Hepatocyte (in vitro differentiated cells): ENCODE data around the gene MYO5A. TPM values are rescaled to one million over a fixed set of nuclear protein-coding genes. Genes with fewer than 3 reads are reported as not detected.
A peak's percentile ranks its signal among the peaks of the same experiment; 100 is the strongest.
"Not testable (repeated sequence)": the region's sequence is repeated elsewhere in the genome, so short reads cannot be mapped to it uniquely, and the experiment has no call there.

ENCODE experiments used
- DNase-seq: peaks from one replicate; pipeline ENCODE4 v3.0.0-alpha.2; 2016; ENCODE audit warnings: low spot score
- H2AFZ ChIP-seq: fragments of 200-600 bp; sonication (generic); 2 replicates; pipeline ENCODE4 v1.6.0; 2016; ENCODE audit warnings: antibody characterized with exemption, mild to moderate bottlenecking
- H3K27ac ChIP-seq: fragments of 200-600 bp; sonication (generic); 2 replicates; pipeline ENCODE4 v1.5.1; 2016; ENCODE audit warnings: mild to moderate bottlenecking
- H3K27me3 ChIP-seq: fragments of 200-600 bp; sonication (generic); 2 replicates; pipeline ENCODE4 v1.6.1; 2016
- H3K36me3 ChIP-seq: fragments of 200-600 bp; sonication (generic); replicated peaks from 2 replicates; pipeline ENCODE4 v1.5.1; 2016; ENCODE audit warnings: low read depth; ENCODE audit not compliant: insufficient read depth
- H3K4me1 ChIP-seq: fragments of 200-600 bp; sonication (generic); 2 replicates; pipeline ENCODE4 v1.5.1; 2016; ENCODE audit warnings: mild to moderate bottlenecking, moderate library complexity; ENCODE audit not compliant: insufficient read depth
- H3K4me2 ChIP-seq: fragments of 200-600 bp; sonication (generic); 2 replicates; pipeline ENCODE4 v1.6.0; 2016
- H3K4me3 ChIP-seq: fragments of 200-600 bp; sonication (generic); 2 replicates; pipeline ENCODE4 v1.5.1; 2016; ENCODE audit warnings: mild to moderate bottlenecking
- H3K79me2 ChIP-seq: fragments of 200-600 bp; sonication (generic); 2 replicates; pipeline ENCODE4 v1.6.0; 2017; ENCODE audit warnings: mild to moderate bottlenecking
- H3K9me2 ChIP-seq: fragments of 200-600 bp; sonication (generic); replicated peaks from 2 replicates; pipeline ENCODE4 v1.6.0; 2017; ENCODE audit warnings: mild to moderate bottlenecking; ENCODE audit not compliant: insufficient read depth
- H3K9me3 ChIP-seq: fragments of 200-600 bp; sonication (generic); 2 replicates; pipeline ENCODE4 v1.5.1; 2016; ENCODE audit warnings: low read depth, mild to moderate bottlenecking
- H4K20me1 ChIP-seq: fragments of 200-600 bp; sonication (generic); 2 replicates; pipeline ENCODE4 v1.6.0; 2016; ENCODE audit warnings: mild to moderate bottlenecking; ENCODE audit not compliant: insufficient read depth, poor library complexity, severe bottlenecking
- CTCF ChIP-seq: fragments of 200-600 bp; sonication (generic); IDR thresholded peaks from 2 replicates; pipeline ENCODE4 v1.5.1; 2016; ENCODE audit warnings: antibody characterized with exemption, mild to moderate bottlenecking; ENCODE audit not compliant: poor library complexity
- EZH2 ChIP-seq: fragments of 200-600 bp; sonication (generic); IDR thresholded peaks from 2 replicates; pipeline ENCODE4 v1.6.1; 2016; ENCODE audit warnings: antibody characterized with exemption, mild to moderate bottlenecking, borderline replicate concordance
- EZH2phosphoT487 ChIP-seq: fragments of 200-600 bp; sonication (generic); IDR thresholded peaks from one replicate; pipeline ENCODE4 v1.6.1; 2018; ENCODE audit warnings: antibody characterized with exemption, mild to moderate bottlenecking, low read depth, moderate library complexity; ENCODE audit not compliant: unreplicated experiment, severe bottlenecking
- WGBS: methylation state at CpG from one replicate; pipeline ENCODE4 v1.1.6; 2016; ENCODE audit warnings: low lambda C conversion rate; ENCODE audit errors: missing lambda C conversion rate; 5-methylcytosine and 5-hydroxymethylcytosine counted together
- polyA plus RNA-seq: library from polyadenylated mRNA; unstranded; fragments of >200 nt; fragmentation: Nextera tagmentation; extraction: Ambion mirVana; gene quantifications from 2 replicates; pipeline ENCODE4 v1.2.1, GENCODE V29; 2016
- total RNA-seq: library from RNA; depleted of rRNA; stranded (reverse); fragments of >200 nt; gene quantifications from 2 replicates; pipeline ENCODE4 v1.2.3, GENCODE V29; 2014

Gene MYO5A
- total and polyA plus RNA-seq, 2 experiments from 2014 or later, result 3.7 to 14.8 TPM

DNA sequence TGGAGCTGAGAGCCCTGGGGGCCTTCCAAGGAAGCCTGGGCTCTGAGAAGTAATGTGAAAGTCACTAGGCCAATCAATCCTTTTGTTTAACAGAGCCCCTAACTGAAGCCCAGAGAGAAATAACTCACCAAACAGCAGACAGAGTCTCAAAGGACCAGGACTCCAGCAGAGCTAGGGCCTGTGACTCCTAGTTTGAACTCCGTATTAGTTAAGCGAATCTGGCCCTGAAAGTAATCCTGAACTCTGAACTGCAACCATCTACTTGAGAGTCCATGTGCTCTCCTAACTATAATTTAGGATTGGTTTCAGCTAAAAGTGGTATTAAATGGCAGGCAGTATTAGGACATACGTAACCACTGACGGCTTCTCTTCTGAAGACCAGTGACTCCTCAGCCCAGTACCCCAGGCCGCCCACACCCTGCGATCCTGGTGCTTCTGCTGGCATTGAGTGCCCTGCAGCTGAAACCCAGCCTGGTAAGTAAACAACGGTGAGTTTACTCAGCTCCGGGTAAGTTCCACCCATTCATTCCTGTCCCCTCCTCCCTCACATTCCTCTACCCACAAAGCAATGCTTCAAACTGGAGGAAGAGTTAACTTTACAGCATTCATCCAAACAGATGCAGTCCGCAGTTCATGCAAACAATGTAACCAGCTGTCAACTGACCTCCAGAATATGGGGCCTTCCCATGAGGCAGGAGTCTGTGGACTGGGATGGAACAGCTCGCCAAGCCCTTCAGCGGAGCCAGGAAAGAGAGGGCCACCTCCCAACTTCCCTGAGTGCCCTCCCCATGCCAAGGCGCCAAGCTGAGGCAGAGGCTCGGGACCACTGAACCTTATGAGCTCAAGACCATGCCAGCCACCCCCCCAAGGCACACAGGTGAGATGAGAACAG, 240.4 kb downstream of the MYO5A start:
- H3K79me2 ChIP-seq, result peaks cover 15% of the 10 kb centered on the region
- H3K27ac ChIP-seq, result peak overlapping the region; percentile 94
- H3K4me1 ChIP-seq, result peaks cover 28% of the 10 kb centered on the region
- peak; percentile 79 for DNase-seq
- no peak overlapping the region for H3K4me3 ChIP-seq
- no peaks in the 10 kb centered on the region for H3K36me3 ChIP-seq
- H3K27me3 ChIP-seq, result no peaks in the 10 kb centered on the region
- H3K9me2 ChIP-seq, result no peaks in the 10 kb centered on the region
- H2AFZ ChIP-seq, result no peak overlapping the region
- no peak for TF ChIP-seq CTCF
- no peak for TF ChIP-seq EZH2phosphoT487
- TF ChIP-seq EZH2, result no peak
- no peaks in the 10 kb centered on the region for H4K20me1 ChIP-seq
- WGBS, result 53% methylated on average over 13 of the region's 13 CpGs
- H3K4me2 ChIP-seq, result peak overlapping the region; percentile 59
- H3K9me3 ChIP-seq, result no peaks in the 10 kb centered on the region

- H3K79me2 ChIP-seq, result peaks cover 18% of the 10 kb centered on the region
- no peak overlapping the region for H3K4me3 ChIP-seq
- no peak overlapping the region for H2AFZ ChIP-seq
- H3K36me3 ChIP-seq, result no peaks in the 10 kb centered on the region
- peak overlapping the region; percentile 94 for H3K27ac ChIP-seq
- no peaks in the 10 kb centered on the region for H3K9me3 ChIP-seq
- peak; percentile 40 for DNase-seq
- no peaks in the 10 kb centered on the region for H4K20me1 ChIP-seq
- no peaks in the 10 kb centered on the region for H3K27me3 ChIP-seq
- TF ChIP-seq EZH2phosphoT487 (no peak), CTCF (no peak), EZH2 (no peak)
- WGBS, result 74% methylated on average over 7 of the region's 7 CpGs
- peaks cover 28% of the 10 kb centered on the region for H3K4me1 ChIP-seq
- no peaks in the 10 kb centered on the region for H3K9me2 ChIP-seq
- H3K4me2 ChIP-seq, result peak overlapping the region; percentile 59
Measured at GRCh38 chr15:52287114-52287513, 241.6 kb downstream of the MYO5A start.

DNA sequence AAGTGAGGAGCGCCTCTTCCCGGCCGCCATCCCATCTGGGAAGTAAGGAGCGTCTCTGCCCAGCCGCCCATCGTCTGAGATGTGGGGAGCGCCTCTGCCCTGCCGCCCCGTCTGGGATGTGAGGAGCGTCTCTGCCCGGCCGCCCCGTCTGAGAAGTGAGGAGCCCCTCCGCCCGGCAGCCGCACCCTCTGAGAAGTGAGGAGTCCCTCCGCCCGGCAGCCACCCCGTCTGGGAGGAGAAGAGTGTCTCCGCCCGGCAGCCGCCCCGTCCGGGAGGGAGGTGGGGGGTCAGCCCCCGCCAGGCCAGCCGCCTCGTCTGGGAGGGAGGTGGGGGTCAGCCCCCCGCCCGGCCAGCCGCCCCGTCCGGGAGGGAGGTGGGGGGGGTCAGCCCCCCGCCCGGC, 242.7 kb downstream of the MYO5A start:
- 96% methylated on average over 14 of the region's 34 CpGs for WGBS
- Histone ChIP-seq H3K79me2 (peaks cover 18% of the 10 kb centered on the region), H3K4me1 (peaks cover 28% of the 10 kb centered on the region)
- H3K9me3 ChIP-seq, H3K27ac ChIP-seq, H2AFZ ChIP-seq, H3K9me2 ChIP-seq, H3K36me3 ChIP-seq, H3K27me3 ChIP-seq, H4K20me1 ChIP-seq, DNase-seq, H3K4me3 ChIP-seq, H3K4me2 ChIP-seq: not testable (repeated sequence)

DNA sequence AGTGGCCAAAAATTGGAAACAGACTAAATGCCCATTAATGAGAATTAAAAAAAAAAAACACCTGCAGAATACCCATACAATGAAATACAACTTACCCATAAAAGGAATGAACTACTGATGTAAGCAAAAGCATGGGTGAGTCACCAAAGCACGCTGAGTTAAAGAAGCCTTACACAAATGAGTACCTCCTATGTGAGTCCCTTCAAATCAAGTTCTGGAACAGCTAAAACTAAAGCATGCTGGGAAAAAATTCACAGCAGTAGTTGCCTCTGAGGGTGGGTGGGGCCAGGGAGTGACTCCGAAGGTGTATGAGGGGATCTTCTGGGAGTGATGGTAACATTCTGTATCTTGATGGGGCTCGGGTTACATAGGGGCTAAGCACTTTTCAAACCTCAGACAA, 244.5 kb downstream of the MYO5A start:
- Histone ChIP-seq H2AFZ (no peak overlapping the region), H3K79me2 (peaks cover 18% of the 10 kb centered on the region), H3K9me2 (no peaks in the 10 kb centered on the region), H3K27me3 (no peaks in the 10 kb centered on the region), H3K27ac (no peak overlapping the region), H3K4me3 (no peak overlapping the region), H3K9me3 (no peaks in the 10 kb centered on the region), H3K4me1 (peaks cover 16% of the 10 kb centered on the region), H3K4me2 (no peak overlapping the region), H3K36me3 (no peaks in the 10 kb centered on the region), H4K20me1 (no peaks in the 10 kb centered on the region)
- 80% methylated on average over 3 of the region's 3 CpGs for WGBS
- DNase-seq, result no peak
- TF ChIP-seq EZH2 (no peak), CTCF (no peak), EZH2phosphoT487 (no peak)
